Measurements from ENCODE around the gene ZNF182. TPM values are rescaled to one million over a fixed set of nuclear protein-coding genes. Genes with fewer than 3 reads are reported as not detected.
"Not testable (repeated sequence)": the region's sequence is repeated elsewhere in the genome, so short reads cannot be mapped to it uniquely, and the experiment has no call there.

Gene ZNF182
- polyA plus RNA-seq, 3 donors: 0.24 to 2.7 (median 0.99) TPM

- H4K20me1 ChIP-seq (ENCODE audit: insufficient read depth, low read length): no peaks in the 10 kb centered on the region
- H3K4me2 ChIP-seq (replicated peaks; ENCODE audit: extremely low read depth, low read length, poor library complexity, severe bottlenecking): no peak overlapping the region
- H3K79me2 ChIP-seq (ENCODE audit: insufficient read depth, low read length): no peaks in the 10 kb centered on the region
- Mint-ChIP-seq H3K36me3 (no peaks in the 10 kb centered on the region), H3K27ac (no peak overlapping the region), H3K9me3 (peaks cover 0 to 8% (median 4%) of the 10 kb centered on the region in 7 donors), H3K4me1 (peaks cover 11% of the 10 kb centered on the region), H3K4me3 (no peak overlapping the region), H3K27me3 (ENCODE audit: low read depth in 3 of 3) (peaks cover 0 to 2% (median 0%) of the 10 kb centered on the region in 3 donors)
- peaks cover 0 to 7% of the 10 kb centered on the region in 2 donors for H3K4me1 ChIP-seq (ENCODE audit: control insufficient read depth in 1 of 2, insufficient read depth in 2 of 2, low read length in 2 of 2)
- WGBS (ENCODE audit: insufficient coverage): 100% methylated on average over 1 of the region's 5 CpGs
- no peak for TF ChIP-seq CTCF (IDR thresholded peaks at IDR 0.05)
- no peak overlapping the region for H2AFZ ChIP-seq (ENCODE audit: insufficient read depth, low read depth, low read length, poor library complexity, severe bottlenecking)
- H3K9me3 ChIP-seq (replicated peaks in 1 of 2; ENCODE audit: control insufficient read depth in 1 of 2, insufficient read depth in 1 of 2, low read length in 2 of 2): no peaks in the 10 kb centered on the region
- H3K4me3 ChIP-seq (replicated peaks in 1 of 3; ENCODE audit: low read depth in 2 of 3, low read length in 3 of 3): no peak overlapping the region
- H3K27ac ChIP-seq (ENCODE audit: low read depth in 1 of 2, low read length in 2 of 2): no peak overlapping the region
- intact Hi-C loops (cut with micrococcal nuclease): no loop called here
- no peaks in the 10 kb centered on the region for H3K36me3 ChIP-seq (replicated peaks in 1 of 2; ENCODE audit: control insufficient read depth in 1 of 2, insufficient read depth in 2 of 2, low read length in 2 of 2)
- no peak overlapping the region for H3K9ac ChIP-seq (ENCODE audit: insufficient read depth, low read length, poor library complexity, severe bottlenecking)
- no peaks in the 10 kb centered on the region for H3K27me3 ChIP-seq (ENCODE audit: control insufficient read depth in 2 of 2, insufficient read depth in 2 of 2, low read length in 2 of 2)
- no peak for DNase-seq
Measured at GRCh38 chrX:47933946-47934345, 69.8 kb downstream of the ZNF182 start.

- H3K27ac Mint-ChIP-seq; H3K79me2 ChIP-seq (ENCODE audit: insufficient read depth, low read length); H3K9me3 ChIP-seq (replicated peaks in 1 of 2; ENCODE audit: control insufficient read depth in 1 of 2, insufficient read depth in 1 of 2, low read length in 2 of 2); H3K27ac ChIP-seq (ENCODE audit: low read depth in 1 of 2, low read length in 2 of 2); H3K4me3 ChIP-seq (replicated peaks in 1 of 3; ENCODE audit: low read depth in 2 of 3, low read length in 3 of 3); H3K9me3 Mint-ChIP-seq; H4K20me1 ChIP-seq (ENCODE audit: insufficient read depth, low read length); H3K4me3 Mint-ChIP-seq; H3K4me2 ChIP-seq (replicated peaks; ENCODE audit: extremely low read depth, low read length, poor library complexity, severe bottlenecking); DNase-seq; H3K27me3 Mint-ChIP-seq (ENCODE audit: low read depth in 3 of 3); H3K27me3 ChIP-seq (ENCODE audit: control insufficient read depth in 2 of 2, insufficient read depth in 2 of 2, low read length in 2 of 2); intact Hi-C loops (cut with micrococcal nuclease); H3K36me3 ChIP-seq (replicated peaks in 1 of 2; ENCODE audit: control insufficient read depth in 1 of 2, insufficient read depth in 2 of 2, low read length in 2 of 2); H3K36me3 Mint-ChIP-seq; H2AFZ ChIP-seq (ENCODE audit: insufficient read depth, low read depth, low read length, poor library complexity, severe bottlenecking); H3K9ac ChIP-seq (ENCODE audit: insufficient read depth, low read length, poor library complexity, severe bottlenecking); H3K4me1 ChIP-seq (ENCODE audit: control insufficient read depth in 1 of 2, insufficient read depth in 2 of 2, low read length in 2 of 2): not testable (repeated sequence)
- no CpG with 5 or more reads among the region's 3 CpGs for WGBS (ENCODE audit: insufficient coverage)
- H3K4me1 Mint-ChIP-seq: peaks cover 11% of the 10 kb centered on the region
Measured at GRCh38 chrX:47931970-47932369, 71.8 kb downstream of the ZNF182 start.

Measured in CD14-positive monocyte (primary cell).